Activated CD8-positive, alpha-beta memory T cell treated with anti-CD3 and anti-CD28 coated beads, Interleukin-2, amount 50 U/mL, for 1 hour (primary cell): ENCODE measurements around the gene ST3GAL3.
A peak's percentile ranks its signal among the peaks of the same experiment; 100 is the strongest.

Experiments
- DNase-seq: peaks from one replicate; pipeline ENCODE4 v3.0.0-alpha.2; 2020; ENCODE audit errors: extremely low read depth

The ST3GAL3 gene

DNA sequence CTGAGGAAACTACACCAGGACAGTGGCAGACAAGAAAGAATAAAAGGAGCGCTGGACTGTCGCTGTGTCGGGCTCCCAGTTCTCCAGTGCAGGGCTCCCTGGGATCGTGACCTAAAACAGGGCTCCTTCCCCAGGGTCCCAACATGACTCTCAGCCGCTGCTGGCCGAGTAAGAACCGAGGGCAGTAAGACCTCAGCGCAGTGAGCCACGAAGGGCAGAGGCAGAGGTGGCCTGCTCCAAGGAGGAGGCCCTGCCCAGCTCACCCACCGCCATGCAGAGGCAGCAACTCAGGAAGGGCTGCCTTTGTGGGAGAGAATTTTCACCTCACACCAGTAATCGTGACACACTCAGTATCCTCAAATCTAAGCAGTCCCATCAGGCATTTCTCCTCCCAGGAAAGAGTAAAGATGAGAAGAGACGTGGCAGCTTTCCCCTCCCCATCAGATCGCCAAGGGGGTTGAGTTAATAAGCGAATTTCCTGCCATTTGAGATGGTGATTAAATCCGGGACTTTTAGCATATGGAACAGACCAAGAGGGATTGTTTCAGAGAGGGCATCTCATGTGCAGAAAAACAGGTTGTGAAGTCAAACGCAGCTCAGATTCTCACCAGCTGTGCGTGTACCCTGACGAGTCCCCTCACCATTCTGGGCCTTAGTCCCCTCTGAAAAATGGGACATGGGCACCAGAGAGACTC is 206.5 kb downstream of the ST3GAL3 start:
- no peak for DNase-seq

DNA sequence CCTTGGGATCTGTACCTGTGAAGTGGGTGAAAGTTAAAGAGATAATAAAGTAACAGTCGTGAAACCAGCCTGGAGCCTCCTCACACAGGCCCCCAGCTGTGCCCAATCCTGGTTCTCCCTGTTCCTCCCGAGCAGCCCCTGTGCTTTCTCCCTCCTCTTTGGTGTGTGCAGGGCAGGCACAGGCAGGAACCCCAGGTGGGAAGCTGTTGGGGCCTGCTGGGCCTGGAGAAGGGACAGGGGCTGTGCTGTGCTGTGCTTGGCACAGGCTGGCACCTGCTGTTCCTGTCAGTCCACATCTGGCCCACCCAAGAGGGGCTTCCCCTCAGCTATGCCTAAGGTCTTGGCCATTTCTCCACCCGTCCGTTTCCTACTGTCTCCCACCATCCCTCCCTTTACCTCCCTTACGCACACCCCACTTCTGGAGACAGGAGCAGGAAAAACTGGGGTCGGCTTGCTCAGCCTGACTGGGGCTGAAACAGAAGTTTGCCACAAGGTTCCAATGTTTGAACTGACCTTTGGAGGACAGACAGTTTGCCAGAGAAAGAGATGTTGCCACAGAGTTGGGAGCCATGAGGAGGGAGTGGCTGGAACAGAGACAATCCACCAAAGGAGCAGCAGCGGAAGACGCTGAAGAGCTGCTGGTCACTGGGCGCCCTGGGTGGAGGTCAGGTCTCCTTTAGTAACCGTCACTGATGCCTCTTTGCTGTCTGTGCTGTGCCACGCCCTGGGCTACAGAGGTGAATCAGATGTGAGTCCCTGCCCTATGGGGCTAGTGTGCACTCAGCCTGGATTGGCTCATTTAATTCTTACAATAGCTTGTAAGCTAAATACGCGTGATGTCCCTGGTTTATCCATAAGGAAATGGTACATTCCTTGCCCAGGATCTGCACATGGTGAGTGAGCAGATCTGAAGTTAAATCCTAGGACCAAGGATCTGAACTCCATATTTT is 207.5 kb downstream of the ST3GAL3 start:
- DNase-seq: no peak

DNA sequence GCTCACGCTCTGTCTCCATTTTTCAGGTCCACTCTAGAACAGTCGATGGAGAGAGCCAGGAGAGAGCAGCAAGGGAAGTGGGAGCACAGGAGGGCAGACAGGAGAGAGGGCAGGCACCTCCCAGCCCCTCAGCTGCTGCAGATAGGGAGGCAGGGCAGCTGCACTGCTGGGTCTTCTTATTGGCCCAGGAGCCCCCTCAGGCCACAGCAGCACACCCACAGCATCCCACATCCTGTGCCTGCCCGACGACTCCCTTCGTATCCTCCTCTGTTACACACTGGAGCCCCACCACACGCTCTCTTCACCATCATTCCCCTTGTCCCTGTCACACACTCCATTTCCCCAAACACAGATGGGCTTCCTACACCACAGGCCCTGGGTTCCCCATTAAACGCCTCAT is 212.6 kb downstream of the ST3GAL3 start:
- no peak for DNase-seq

DNA sequence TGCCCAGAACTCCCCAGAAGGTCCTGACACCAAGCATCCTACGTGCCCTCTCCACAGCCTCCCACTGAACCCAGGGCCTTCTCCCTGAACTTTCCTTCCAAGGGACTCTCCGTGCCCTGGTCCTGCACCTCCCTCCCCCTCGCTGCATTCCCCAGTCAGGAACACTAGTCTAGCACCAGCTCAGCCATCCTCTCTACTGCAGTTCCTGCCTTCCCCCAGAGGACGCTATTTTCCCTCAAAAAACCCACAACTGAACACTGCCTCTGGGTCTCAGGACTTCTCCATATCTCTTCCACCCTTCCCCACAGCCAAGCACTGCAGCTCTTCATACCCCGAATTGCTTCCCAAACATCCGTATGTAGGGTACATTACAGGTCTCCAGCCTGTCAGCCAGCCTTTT is 213.7 kb downstream of the ST3GAL3 start:
- DNase-seq: no peak

DNA sequence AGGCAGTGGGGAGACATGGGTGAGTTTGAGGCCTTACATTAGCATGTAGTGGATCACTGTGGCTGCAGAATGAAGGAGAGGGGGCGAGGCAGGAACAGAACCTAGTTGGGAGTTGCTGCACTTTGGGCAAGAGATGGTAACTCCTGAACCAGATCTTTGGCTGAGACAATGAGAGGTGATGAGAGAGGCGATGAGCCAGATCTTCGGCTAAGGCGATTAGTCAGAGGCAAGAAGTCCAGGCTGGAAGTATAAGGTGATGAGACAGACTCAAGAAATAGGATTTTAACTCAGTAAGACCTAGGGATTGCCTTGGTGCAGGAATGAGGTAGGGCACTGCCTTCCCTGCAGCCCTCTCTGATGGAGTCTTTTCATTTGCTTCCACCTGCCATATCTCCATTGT is 217.2 kb downstream of the ST3GAL3 start:
- no peak for DNase-seq

DNA sequence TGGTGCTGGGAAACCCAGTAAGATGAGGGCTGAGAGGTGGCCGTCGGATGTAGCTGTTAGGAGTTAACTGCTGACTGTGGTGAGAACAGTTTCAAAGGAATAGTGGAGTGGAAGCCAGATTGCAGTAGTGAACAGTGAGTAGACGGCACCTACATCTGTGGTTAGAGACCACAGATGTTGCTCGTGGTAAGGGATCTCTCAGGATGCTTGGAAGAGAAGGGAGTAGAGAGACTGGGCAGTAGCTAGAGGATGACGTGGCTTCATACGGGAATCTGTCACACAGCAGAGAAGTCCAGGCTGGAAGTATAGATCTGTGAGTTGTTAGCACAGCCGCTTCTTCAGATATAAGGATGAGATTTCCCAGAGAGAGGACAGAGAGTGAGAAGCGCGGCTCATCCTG is 218.5 kb downstream of the ST3GAL3 start:
- DNase-seq: no peak

DNA sequence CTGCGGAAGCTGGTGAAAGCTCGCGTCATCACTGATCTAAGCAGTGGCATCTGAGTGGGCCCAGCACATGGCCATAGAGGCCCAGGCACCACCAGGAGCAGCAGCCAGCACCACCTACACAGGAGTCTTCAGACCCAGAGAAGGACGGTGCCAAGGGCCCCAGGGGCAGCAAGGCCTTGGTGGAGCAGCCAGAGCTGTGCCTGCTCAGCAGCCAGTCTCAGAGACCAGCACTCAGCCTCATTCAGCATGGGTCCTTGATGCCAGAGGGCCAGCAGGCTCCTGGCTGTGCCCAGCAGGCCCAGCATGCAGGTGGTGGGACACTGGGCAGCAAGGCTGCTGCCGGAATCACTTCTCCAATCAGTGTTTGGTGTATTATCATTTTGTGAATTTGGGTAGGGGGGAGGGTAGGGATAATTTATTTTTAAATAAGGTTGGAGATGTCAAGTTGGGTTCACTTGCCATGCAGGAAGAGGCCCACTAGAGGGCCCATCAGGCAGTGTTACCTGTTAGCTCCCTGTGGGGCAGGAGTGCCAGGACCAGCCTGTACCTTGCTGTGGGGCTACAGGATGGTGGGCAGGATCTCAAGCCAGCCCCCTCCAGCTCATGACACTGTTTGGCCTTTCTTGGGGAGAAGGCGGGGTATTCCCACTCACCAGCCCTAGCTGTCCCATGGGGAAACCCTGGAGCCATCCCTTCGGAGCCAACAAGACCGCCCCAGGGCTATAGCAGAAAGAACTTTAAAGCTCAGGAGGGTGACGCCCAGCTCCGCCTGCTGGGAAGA is 223.0 kb downstream of the ST3GAL3 start:
- DNase-seq: no peak

DNA sequence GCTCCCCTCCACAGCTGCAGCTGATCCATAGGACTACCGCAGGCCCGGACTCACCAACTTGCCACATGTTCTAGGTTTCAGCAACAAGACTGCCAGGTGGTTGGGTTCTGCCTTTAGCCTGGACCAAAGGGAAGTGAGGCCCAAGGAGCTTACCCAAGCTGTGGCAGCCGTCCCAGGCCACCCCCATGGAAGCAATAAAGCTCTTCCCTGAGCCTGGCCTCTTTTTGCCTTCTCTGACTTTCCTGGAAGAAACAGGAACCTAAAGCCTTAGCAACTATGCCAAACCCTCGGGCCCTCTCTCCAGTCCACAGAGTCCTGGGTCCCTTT is 223.6 kb downstream of the ST3GAL3 start:
- no peak for DNase-seq

DNA sequence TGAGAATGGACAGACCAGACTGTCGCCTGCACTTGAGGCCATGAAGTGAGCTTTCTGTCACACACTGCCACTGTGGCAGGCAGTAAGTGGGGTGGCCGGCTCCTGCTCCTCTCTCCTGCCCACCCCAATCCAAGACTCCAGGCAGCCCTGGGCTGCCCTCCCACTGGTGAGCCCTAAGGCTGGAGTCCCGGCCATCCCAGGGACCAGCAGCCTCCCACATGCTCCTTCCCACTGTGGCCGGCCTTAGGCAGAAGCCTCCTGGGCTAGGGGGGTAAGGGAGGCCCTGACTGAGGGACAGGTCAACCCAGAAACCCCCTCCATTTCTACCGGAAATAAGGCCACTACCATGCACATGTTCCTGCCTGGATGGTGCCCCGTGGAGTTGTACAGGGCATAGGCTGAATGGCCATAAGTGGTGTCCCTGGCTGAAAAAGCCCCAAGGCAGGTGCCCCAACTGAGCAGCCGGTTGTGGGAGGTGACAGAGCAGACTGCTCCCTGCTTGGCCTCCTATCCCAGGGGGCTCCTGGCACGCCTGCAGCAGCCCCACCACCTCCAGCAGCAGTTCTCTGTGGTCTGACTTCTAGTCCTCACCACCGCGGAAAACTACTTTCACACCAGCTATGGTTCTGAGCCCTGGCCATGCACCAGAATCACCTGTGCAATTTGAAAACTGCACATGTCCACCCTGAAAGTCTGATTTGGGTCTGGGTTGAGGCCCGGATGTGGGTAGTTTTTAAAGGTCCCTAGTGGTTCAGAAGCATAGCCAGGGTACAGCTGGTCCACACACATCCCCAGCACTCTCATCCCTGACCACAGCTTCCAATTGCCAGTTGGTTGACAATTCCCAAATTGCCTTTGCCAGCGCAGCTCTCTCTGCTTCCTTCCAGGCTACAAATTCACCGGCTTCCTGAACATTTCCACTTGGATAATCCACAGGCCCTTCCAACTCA is 224.7 kb downstream of the ST3GAL3 start:
- DNase-seq: no peak

DNA sequence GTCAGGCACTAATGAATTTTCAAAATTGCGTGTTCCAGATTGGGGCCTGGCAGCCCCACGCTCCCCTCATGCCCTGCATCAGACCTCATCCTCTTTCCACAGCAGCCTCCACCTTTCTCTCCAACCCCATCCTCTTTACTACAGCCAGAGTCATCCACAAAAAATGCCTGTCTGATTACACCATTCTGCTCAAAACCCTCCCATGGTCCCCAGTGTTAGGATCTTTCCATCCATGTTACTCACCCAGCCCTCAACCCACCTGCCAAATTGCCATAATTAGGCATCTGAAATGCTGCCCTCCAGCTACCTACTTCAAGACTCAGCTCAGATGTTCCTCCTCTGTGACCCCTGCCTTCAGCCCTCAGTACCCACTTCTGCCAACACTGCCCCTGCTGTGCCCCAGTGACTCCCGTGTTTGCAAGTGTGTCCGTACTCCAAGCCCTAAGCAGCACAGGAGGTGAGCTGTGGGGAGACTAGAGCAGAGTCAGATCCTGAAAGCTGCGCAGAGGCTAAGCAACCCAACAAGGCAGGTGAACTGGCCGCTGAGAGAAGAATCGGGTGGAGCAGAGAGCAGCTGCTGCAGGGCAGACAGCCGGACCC is 225.6 kb downstream of the ST3GAL3 start:
- no peak for DNase-seq

DNA sequence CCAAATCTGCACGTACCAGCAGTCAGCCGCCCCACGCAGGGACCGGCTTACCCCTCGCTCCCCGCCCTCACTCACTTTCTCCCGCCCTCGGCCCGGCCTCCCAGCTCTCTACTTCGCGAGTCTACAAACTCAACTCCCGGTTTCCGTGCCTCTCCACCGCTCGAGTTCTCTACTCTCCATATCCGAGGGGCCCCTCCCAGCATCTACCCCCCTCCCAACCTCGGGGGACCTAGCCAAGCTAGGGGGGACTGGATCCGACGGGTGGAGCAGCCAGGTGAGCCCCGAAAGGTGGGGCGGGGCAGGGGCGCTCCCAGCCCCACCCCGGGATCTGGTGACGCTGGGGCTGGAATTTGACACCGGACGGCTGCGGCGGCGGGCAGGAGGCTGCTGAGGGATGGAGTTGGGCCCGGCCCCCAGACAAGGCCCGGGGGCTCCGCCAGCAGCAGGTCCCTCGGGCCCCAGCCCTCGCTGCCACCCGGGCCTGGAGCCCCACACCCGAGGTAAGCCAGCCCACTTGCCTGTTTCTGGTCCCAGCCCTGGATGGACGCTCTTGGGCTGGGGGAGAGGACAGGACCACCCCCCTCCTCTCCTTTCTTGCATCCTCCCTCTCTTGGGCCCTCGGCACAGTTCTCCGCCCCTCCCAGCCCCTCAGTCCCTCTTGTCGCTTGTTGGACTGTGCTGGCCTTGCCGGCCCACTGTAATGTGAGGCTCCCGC is 226.2 kb downstream of the ST3GAL3 start, which contains the start of gene ARTN:
Gene ARTN (plus strand): TSS at position 416 of the 715 bp plus-strand sequence. CDS start 1,856 bp downstream, outside the sequence.
- DNase-seq: no peak

DNA sequence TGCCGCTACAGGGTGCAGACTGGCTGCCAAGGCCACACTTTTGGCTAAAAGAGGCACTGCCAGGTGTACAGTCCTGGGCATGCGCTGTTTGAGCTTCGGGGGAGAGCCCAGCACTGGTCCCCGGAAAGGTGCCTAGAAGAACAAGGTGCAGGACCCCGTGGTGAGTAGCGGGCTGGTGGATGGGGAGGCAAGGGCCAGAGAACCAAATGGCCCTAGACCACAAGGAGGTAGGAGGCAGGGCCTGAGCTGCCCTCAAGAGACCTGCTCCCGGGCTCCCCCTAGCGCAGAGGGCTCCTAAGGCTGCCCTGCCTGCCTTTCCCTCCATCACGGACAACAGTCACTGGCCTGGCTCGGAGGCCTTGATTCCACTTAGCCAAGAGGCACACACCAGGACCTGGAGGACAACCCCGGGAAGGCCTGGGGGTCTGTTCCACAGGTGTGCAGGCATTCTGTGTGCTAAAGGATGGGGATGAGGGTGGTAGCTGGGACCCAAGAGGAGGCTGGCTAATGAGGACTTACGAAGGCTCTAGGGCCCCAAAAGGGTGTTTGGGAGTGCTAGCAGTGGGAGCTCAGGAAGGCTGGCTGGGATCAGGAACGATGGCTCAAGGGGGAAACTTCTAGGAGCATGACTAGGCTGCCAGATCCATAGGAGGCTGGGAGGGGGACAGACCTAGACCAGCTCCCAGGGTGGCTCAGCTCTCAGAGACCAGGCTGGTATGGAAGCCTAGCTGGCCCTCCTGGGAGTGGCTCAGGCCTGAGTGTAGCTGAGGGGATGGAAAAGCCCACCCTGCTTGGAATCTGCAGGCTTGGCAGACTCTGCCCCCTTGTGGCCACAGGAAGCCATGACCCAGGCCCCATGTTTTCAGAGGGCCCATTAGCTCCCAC is 227.0 kb downstream of the ST3GAL3 start:
- peak; percentile 18 for DNase-seq

DNA sequence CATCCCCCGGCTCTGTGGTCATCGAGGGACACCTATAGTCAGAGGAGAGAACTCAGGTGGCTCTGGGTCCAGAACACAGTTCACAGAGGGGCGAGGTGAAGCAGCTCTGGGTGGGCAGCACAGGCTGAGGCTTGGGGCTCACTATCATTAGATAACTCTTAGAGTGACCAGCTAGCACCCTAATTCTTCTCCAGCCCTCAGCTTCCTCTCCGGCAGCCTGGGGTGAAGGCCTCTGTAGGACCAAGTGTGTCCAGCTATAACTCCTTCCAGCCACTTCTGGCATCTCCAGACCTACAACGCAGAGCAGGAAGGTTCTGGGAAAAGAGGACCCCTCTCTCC is 227.6 kb downstream of the ST3GAL3 start:
- DNase-seq: no peak

DNA sequence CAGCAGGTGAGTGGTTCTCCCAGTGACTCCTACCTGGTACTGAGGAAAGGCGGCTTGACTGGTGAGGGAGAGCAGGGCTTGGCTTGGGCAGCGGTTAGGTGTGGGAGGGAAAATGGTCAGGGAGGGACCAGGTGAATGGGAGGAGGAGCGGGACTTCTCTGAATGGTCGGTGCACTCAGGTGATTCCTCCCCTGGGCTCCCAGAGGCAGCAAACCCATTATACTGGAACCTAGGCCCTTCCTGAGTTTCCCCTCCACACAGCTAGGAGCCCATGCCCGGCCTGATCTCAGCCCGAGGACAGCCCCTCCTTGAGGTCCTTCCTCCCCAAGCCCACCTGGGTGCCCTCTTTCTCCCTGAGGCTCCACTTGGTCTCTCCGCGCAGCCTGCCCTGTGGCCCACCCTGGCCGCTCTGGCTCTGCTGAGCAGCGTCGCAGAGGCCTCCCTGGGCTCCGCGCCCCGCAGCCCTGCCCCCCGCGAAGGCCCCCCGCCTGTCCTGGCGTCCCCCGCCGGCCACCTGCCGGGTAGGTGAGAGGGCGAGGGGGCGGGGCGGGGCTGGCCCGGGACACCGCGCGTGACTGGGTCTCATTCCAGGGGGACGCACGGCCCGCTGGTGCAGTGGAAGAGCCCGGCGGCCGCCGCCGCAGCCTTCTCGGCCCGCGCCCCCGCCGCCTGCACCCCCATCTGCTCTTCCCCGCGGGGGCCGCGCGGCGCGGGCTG is 228.5 kb downstream of the ST3GAL3 start:
- no peak for DNase-seq

DNA sequence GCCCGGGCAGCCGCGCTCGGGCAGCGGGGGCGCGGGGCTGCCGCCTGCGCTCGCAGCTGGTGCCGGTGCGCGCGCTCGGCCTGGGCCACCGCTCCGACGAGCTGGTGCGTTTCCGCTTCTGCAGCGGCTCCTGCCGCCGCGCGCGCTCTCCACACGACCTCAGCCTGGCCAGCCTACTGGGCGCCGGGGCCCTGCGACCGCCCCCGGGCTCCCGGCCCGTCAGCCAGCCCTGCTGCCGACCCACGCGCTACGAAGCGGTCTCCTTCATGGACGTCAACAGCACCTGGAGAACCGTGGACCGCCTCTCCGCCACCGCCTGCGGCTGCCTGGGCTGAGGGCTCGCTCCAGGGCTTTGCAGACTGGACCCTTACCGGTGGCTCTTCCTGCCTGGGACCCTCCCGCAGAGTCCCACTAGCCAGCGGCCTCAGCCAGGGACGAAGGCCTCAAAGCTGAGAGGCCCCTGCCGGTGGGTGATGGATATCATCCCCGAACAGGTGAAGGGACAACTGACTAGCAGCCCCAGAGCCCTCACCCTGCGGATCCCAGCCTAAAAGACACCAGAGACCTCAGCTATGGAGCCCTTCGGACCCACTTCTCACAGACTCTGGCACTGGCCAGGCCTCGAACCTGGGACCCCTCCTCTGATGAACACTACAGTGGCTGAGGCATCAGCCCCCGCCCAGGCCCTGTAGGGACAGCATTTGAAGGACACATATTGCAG is 229.3 kb downstream of the ST3GAL3 start:
- DNase-seq: no peak

DNA sequence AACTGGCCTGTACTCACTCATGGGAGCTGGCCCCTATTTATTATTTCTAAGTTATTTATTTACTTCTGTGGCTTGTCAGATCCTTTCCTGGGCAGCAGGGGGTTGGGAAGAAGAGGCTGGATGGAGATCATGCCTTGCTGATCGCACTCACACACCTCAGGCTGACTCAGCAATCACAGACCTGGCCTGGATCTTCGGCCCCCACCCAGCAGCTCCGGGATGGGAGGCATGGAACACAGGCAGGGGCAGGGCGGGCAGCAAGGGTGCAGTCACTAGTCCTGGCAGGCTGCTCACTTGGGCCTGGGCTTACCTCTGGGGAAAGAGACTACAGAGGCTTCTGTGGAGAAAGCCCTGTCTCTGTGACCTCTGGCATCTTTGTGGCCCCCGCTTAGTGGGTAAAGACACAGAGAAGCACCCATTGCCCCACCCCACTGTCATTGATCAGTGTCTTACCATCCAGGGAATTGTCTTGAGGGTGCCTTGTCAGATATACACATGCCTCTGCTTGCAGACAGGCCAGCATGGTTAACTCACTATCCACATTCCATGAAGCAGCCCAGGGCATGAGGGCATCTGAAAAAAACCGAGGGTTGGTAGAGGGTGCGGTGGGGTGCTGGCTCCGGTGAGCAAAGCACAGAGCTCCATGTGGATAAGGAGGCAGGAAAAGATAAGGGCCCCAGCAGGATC is 230.0 kb downstream of the ST3GAL3 start:
- DNase-seq: no peak

DNA sequence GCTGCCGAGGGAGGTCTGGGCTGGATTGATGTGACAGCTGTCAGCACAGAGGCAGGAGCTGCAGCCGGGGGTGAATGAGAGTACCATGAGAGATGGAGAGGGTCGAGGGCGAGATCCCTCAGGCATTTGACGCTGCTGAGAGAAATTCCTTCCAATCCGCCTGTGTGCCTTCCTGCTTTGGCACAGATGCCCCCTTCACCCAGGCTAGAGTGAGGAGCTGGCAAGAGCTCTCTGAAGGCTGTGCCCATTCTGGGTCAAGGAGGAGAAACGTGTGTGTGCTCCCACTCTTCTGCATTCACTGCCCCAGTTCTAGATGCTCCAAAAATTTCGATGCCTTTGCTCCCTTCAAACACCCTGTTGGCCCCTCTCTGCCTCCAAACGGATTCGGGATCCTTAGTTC is 231.0 kb downstream of the ST3GAL3 start:
- no peak for DNase-seq
